Left cardiac atrium (tissue), 4 donors: ENCODE measurements around the gene STK39. TPM values are rescaled to one million over a fixed set of nuclear protein-coding genes. Genes with fewer than 3 reads are reported as not detected.

ENCODE experiments used
- ATAC-seq, 2 donors: fragments of 200-7000 bp; cut with Tn5 transposase; one replicate each; pipeline ENCODE4 v1.9.1; 2020; ENCODE audit warnings: mild to moderate bottlenecking in 2 of 2, moderate library complexity in 2 of 2
- DNase-seq: peaks from one replicate; pipeline ENCODE4 v3.0.0-alpha.2; 2020
- intact Hi-C, 2 donors: fragments of 100-400 bp; cut with DNase I; formaldehyde crosslinking; loops; one replicate each; pipeline versions ENCODE4 v1.14.1 to v1.15.1; 2022 to 2023
- total RNA-seq, 2 donors: library from RNA; stranded (reverse); fragmentation: NEBNext Ultra II Directional; extraction: Animal tissue kit (Norgen Biotek cat#: 25700); gene quantifications; one replicate each; pipeline ENCODE4 v1.2.1, GENCODE V29; 2021
- donor health status: DM: no; HTN: yes; CAD: no.
- donor health status: DM: no; HTN: yes; CAD: no; lungs with severe emphysema.
- donor health status: DM: yes; HTN: yes; CAD: no.
- donor health status: Dilated cardiomyopathy.

Gene STK39
- total RNA-seq, 2 donors from 2014 or later, result 12.3 to 14.1 TPM

DNA sequence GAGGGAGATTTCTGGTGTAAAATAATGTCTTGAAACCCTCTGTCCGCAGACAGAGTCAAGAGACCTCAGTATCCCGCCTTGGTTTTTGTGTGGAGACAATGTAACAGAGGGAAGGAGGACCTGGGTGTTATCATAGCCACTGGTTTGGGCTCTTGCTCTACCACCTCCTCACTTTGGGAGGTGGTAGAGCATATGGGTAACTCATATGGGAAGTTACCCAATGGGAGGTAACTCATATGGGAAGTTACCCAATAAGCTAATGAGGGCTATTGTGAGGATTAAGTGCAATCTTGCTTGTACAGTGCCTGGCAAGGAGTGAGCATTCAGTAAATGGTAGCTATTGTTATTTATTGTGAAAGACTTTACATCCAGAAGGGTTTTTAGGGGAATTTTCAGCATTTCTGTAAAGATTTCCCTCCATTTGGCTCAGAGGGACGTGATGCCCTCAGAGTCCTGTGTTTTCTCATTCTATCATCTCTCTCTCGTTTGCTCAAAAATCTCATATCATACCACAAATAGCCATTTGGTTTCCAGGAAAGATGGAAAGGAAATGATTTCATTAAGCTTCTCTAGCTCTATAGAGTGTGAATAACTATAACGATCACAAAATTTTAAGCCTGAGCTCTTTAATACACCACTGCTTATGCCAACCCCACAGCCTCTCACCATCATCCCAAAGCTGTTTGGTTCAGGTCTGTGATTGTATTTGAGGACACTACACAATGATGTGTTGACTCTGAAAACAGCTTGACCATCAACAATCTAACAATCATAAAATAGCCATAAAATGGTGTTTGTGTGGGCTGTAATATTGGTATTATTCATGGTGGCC lies 307.7 kb downstream of the STK39 start:
- DNase-seq, result no peak
- intact Hi-C loops, result no loop called here
- no peak for ATAC-seq

DNA sequence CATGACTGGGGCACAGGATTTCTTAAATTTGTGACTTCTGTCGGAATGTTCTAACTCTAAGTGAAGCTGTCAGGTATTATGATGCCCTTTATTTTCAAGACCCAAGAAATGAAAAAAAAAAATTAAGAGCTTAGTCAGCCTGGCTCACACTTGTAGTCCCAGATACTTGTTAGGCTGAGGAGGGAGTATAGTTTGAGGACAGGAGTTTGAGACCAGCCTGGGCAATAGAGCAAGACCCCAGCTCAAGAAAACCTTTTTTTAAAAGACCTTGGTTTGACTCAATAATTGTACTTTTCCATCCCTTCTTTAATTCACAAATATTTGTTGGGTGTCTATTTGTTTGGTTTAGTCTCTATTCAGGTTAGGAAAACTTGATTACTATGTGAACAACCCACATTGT lies 310.0 kb downstream of the STK39 start:
- no peak for ATAC-seq
- intact Hi-C loops, result no loop called here
- DNase-seq, result no peak

DNA sequence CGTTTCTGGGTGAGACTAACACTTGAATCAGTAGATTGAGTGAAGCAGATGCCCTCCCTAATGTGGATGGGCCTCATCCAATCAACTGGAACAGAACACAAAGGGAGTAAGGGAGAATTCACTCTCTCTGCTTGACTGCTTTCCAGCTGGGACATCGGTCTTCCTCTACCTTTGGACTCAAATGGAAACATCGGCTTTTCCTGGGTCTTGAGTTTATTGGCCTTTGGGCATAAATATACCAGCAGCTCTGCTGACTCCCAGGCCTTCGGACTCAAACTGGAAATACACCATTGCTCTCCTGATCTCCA lies 311.6 kb downstream of the STK39 start:
- ATAC-seq (no peak), DNase-seq (no peak)
- intact Hi-C loops, result no loop called here

DNA sequence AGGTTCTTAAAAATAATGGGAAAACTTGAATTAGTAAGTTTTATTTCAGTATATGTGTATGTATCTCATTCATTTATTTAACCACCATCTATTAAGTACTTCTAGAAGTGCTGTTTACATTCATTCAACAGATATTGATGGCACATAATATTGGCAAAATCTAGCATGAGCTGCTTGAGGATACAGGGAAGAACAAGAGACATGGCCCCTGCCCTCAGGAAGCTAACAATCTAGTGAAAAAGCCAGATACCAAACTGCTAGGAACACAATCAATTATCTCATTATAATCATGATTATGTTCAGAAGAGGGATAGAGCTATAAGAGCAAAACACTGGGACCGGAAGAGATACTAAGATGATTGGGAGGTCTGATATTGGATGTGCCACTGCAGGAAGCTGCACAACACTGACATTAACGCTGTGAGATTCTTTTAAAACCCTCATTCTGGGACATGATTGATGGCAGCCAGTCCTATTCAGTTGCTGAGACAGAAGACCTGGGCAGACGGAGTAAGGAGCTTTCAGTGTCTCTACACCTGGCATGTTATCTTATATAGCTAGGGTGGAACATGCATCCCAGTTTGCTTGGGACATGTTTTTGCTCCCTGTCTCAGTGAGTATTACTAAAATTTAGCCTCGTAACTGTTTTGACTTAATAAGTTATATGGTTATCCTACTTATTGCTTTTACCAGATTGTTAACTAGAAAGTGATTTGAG lies 314.1 kb downstream of the STK39 start:
- ATAC-seq (no peak), DNase-seq (no peak)
- intact Hi-C loops, result no loop called here

DNA sequence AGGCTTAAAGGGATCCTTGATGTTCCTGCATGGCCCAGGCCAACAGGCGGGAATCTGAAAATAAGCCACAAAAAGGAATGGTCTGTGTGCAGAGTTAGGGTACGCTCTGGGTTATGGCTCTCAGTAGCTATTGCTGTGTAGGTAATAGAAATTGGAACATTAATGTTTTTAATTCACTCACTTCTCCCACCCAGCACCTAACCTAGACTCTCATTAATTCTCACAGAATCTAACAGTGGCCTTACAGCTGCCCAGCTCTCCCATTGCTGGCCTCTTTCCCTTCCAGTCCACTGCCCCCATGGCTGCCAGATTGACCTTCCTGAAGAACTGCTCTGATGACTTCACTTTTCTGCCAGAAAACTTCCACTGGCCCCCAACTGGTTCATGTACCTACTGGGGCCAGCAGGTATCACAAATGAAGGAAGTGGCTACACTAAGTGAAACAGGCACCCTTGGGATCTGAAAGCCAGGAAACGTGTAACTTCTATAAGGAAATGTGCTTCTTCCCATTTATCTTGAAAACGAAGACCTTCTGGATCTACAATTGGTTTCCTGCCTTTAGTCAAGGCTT lies 315.2 kb downstream of the STK39 start:
- intact Hi-C loops, result no loop called here
- ATAC-seq (no peak), DNase-seq (no peak)

DNA sequence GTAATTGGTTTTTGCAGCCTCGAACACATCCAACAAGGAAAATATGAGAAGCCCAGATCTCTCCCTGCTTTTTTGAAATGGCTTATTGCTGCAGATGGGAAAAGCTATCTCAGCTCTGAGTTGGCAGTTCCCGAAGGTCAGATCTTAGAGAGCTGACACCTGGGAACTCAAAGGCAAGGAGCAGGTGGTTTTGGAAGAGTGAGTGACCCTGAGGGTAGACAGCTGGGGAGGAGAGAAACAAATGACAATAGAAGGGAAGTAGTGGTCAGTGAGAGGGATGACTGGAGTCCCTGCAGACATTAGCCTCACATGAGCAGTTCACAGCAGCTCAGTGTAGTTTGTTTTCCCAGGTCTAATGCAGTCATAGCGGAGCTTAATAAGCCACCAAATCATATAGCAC lies 317.9 kb downstream of the STK39 start:
- DNase-seq (no peak), ATAC-seq (no peak)
- intact Hi-C loops, result no loop called here

DNA sequence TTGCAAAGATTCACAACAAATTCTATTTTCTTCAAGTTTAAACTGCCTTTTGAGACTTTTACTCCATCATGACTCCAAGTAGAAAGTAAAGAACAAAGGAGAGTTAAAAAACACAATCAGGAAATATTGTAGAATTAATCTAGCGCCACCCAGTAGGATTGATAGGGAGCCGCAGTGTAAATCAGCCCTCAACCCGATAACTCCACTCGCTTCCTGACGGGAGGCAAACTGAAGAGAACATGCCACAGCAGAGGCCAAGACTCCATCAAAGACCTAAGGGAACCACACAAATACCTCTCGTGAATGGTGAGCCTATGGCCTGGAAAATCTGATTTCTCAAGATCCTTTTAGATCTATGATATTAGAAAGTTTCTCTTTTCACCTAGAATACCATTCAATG lies 319.0 kb downstream of the STK39 start:
- DNase-seq (no peak), ATAC-seq (no peak)
- intact Hi-C loops, result no loop called here

DNA sequence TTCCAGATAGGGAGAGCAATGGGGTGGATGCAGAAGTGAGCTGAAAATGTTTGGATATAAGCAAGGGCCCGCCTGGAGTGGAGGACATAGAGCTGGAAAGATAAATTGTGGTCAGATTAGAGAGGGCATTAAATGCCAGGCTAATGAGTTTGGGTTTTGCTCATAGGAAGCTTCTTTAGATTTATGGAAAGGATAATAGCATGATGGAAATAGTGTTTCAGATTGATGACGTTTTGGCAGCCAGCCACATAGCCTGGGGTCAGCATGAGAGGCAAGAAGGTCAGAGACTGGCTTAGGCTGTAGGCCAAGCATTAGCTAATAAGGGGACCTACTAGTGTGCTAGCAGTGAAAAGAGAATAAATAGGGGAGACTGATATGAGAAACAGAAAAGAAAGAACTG lies 321.6 kb downstream of the STK39 start:
- intact Hi-C loops, result no loop called here
- ATAC-seq, result no peak
- DNase-seq, result no peak

DNA sequence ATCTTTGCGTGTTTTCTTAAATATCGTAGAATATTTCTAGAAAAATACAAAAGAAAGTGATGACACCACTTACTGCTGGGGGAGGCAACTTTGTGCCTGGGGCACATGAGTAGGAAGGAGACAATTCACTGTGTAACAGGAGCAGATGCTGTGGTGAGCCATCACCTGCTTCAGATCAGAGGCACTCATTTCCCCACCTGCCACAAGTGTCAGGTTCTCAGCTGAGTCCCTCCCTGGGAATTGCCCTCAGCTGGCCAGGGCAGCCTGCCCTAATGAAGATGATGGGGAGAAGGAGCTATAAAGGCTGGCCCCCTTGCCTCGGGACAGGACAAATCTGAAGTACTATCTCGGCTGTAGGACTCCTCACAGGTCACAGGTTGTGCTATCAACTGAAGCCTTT lies 322.8 kb downstream of the STK39 start:
- ATAC-seq (no peak), DNase-seq (no peak)
- intact Hi-C loops, result no loop called here

DNA sequence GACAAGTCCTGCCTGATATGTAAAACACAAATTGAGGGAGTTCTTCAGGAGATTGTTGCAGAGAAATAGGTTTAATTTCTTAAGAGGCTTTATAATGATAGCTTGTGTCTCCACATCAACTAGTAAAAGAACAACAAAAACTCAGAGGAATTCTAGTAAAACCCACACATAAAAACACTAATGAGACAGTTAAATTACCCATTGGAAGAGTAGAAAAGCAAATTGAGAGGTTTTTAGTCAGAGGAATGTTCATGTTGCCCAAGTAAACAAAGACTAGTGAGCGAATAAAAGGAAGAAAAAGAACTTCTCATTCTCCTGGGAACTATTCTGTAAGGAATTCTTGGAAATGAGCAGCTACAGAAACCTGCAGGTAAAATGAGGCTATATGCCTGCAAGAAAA lies 330.6 kb downstream of the STK39 start:
- intact Hi-C loops, result no loop called here
- ATAC-seq, result no peak
- no peak for DNase-seq

DNA sequence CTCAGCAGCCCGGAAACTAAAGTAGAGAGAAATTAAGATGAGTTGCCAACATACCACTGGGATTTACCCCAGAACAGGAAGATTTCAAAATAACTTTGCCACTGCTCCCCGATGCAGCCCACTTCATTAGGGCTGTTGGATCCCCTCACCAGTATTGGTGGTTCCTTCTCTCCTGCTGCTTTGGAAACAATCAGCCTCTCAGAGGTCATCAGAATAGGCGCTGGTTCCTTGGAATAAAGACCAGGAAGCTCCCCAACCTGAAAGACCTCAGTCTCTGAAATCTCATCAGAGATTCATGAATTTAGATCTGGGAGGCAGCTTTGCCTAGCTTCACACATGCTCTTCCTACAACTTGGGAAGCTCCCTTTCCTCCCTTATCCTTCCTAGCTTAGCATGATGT lies 332.4 kb downstream of the STK39 start:
- no peak for ATAC-seq
- DNase-seq, result no peak
- intact Hi-C loops, result no loop called here

DNA sequence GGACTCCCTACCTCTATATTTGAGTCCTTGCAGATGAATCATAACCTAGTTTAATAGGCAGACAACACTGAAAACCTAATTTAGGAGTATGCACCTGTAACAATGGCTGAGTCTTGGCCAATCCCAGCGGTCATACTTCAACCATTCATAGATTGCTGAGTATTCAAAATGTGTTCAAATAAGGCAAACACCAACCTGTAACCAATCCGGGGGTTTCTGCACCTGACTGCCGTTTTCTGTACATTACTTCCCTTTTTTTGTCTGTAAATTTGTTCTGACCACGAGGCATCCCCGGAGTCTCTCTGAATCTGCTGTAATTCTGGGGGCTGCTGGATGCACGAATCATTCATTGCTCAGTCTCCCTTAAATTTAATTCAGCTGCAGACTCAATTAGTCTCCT lies 338.6 kb downstream of the STK39 start:
- DNase-seq, result no peak
- intact Hi-C loops, result no loop called here
- no peak for ATAC-seq

DNA sequence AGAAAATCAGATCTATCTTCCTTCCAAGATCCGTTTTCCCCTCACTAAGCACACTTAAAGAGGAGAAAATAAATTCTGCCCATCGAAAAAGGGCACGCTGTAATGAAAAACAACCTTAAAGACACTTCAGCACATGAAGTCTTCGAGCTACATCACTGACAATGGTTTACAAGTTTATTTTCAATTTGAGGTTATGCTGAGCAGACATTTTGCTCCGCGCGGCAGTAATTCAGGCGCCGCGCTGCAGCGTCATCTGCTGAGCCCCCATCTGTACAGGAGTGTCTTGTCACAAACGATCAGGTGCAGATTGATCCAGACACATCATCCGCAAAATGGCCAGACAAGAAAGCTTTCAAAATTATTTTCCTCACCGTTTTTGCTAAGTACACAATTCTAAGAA lies 341.7 kb downstream of the STK39 start:
- no peak for ATAC-seq
- no peak for DNase-seq
- intact Hi-C loops, result no loop called here

Other genes starting within 250 kb of the STK39 start
- gene CERS6, start 208.7 kb upstream of the STK39 start, total RNA-seq, result 10 to 100 TPM; 44.7 to 47.0 TPM